Kidney epithelial cell (primary cell): ENCODE measurements around the gene RANBP17. TPM values are rescaled to one million over a fixed set of nuclear protein-coding genes. Genes with fewer than 3 reads are reported as not detected.
A peak's percentile ranks its signal among the peaks of the same experiment; 100 is the strongest.

ENCODE experiments used
- DNase-seq: peaks from one replicate; pipeline ENCODE4 v3.0.0-alpha.2; 2010; ENCODE audit warnings: low read depth
- H3K27me3 ChIP-seq: 2 replicates; pipeline ENCODE4 v1.6.0; 2011; ENCODE audit warnings: low read length; ENCODE audit not compliant: control insufficient read depth, insufficient read depth
- H3K36me3 ChIP-seq: 2 replicates; pipeline ENCODE4 v1.5.1; 2011; ENCODE audit warnings: low read length; ENCODE audit not compliant: control insufficient read depth, insufficient read depth
- H3K4me3 ChIP-seq: 2 replicates; pipeline ENCODE4 v1.5.1; 2011; ENCODE audit warnings: low read depth, mild to moderate bottlenecking, control low read depth, low read length
- CTCF ChIP-seq: IDR thresholded peaks from 2 replicates; pipeline ENCODE4 v1.5.1; 2011; ENCODE audit warnings: mild to moderate bottlenecking, moderate library complexity, low read length, control low read depth, inconsistent platforms; ENCODE audit not compliant: insufficient read depth, poor library complexity, severe bottlenecking
- total RNA-seq: library from RNA; depleted of rRNA; stranded (reverse); fragments of >200 nt; gene quantifications from 2 replicates; pipeline ENCODE4 v1.2.3, GENCODE V29; 2015

RANBP17 gene
- 7.1 and 10.4 TPM in 2 replicates for total RNA-seq

- peak within 1 kb of the TSS; percentile 75 for H3K4me3 ChIP-seq
- DNase-seq: no peak
- no peak for TF ChIP-seq CTCF
- no peaks in the 10 kb centered on the region for H3K27me3 ChIP-seq
- no peaks in the 10 kb centered on the region for H3K36me3 ChIP-seq
Observed at GRCh38 chr5:170861917-170862766, at the start of gene RANBP17. RANBP17 (plus strand) TSS chr5:170862018.

DNA sequence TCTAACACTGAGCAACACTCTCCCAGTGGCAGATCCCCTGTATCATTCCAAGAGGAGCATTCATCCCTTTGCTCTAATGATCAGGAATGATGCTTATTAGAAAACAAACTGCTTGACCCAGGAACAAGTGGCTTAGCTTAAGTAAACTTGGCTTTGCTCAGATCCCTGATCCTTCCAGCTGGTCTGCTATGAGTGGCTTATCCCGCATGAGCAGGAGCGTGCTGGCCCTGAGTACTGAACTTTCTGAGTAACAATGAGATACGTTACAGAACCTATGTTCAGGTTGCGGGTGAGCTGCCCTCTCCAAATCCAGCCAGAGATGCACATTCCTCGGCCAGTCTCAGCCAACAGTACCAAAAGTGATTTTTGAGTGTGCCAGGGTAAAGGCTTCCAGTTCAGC, 48.6 kb upstream of the RANBP17 start:
- no peak for TF ChIP-seq CTCF
- DNase-seq: no peak
- H3K36me3 ChIP-seq: no peaks in the 10 kb centered on the region
- no peak overlapping the region for H3K4me3 ChIP-seq
- no peaks in the 10 kb centered on the region for H3K27me3 ChIP-seq

- no peak for TF ChIP-seq CTCF
- Histone ChIP-seq H3K4me3 (no peak overlapping the region), H3K36me3 (no peaks in the 10 kb centered on the region), H3K27me3 (no peaks in the 10 kb centered on the region)
- DNase-seq: no peak
Observed at GRCh38 chr5:170817195-170817594, 44.6 kb upstream of the RANBP17 start.

DNA sequence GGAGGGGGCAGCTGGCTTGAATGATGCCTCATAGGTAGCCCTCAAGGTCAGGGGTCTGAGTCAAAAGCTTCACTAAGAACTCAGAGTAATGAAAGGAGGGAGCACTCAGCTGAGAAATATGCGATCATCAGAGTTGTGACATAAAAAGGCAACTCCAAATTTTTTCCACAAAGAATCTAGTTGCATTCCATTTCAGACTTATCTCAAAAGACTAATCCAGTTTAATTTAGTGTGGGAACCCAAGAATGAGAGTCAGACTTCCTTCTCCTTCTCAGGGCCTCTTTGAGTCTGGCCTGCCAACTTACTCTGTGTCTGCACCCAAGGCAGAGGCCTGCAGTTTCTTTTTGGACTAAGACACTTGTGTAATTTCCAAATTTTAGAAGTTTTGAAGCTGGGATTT, 43.6 kb upstream of the RANBP17 start:
- DNase-seq: no peak
- no peak for TF ChIP-seq CTCF
- H3K36me3 ChIP-seq: no peaks in the 10 kb centered on the region
- H3K27me3 ChIP-seq: no peaks in the 10 kb centered on the region
- H3K4me3 ChIP-seq: no peak overlapping the region

DNA sequence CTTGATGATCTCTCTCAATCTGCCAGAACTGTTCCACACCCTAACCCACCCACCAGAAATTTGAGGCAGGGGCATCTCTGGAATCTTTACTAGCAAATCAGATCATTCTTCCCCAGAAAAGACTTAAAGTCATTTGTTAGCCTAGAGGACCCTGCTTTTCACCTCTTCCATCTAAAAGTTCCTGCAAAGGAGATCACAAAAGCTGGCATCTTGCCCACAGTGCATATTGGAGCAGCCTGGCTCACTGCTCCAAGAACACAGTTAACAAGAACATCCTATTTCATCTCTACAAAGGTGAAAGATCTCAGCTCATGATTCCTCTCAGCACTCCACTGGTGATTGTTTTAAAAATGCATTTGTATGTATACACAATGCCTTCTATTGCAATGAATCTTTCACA, 42.0 kb upstream of the RANBP17 start:
- DNase-seq: no peak
- Histone ChIP-seq H3K36me3 (no peaks in the 10 kb centered on the region), H3K4me3 (no peak overlapping the region), H3K27me3 (no peaks in the 10 kb centered on the region)
- TF ChIP-seq CTCF: no peak
